RPMI8226 (cell line): Measurements from ENCODE around the gene TMEM151A.

ENCODE experiments used
- DNase-seq: peaks from one replicate; pipeline ENCODE4 v3.0.0-alpha.2; 2015

The TMEM151A gene

GRCh38 chr11:66284526-66285078, 7.1 kb upstream of the TMEM151A start:
- DNase-seq, result no peak

- no peak for DNase-seq
These were observed 6.3 kb upstream of the TMEM151A start for GRCh38 chr11:66285250-66285947.

GRCh38 chr11:66286699-66287098, 5.0 kb upstream of the TMEM151A start:
- DNase-seq, result no peak

- DNase-seq, result no peak
These were observed 4.3 kb upstream of the TMEM151A start for GRCh38 chr11:66287211-66287888.

GRCh38 chr11:66287889-66288670, 3.6 kb upstream of the TMEM151A start:
- peak; percentile 41 for DNase-seq

- DNase-seq, result peak; percentile 100
These were observed 2.8 kb upstream of the TMEM151A start, which contains the start of gene YIF1A for GRCh38 chr11:66288671-66289547. TSS of gene YIF1A (minus strand) at chr11:66289143. CDS start at chr11:66288985, 158 bp downstream.

GRCh38 chr11:66289548-66290329, 2.0 kb upstream of the TMEM151A start:
- DNase-seq, result peak; percentile 89

- DNase-seq, result no peak
These were observed 1.4 kb upstream of the TMEM151A start for GRCh38 chr11:66290330-66290621.

- no peak for DNase-seq
These were observed 390 bp upstream of the TMEM151A start for GRCh38 chr11:66291303-66291705.

GRCh38 chr11:66292543-66293332, 1.0 kb downstream of the TMEM151A start:
- no peak for DNase-seq

GRCh38 chr11:66293352-66293751, 1.7 kb downstream of the TMEM151A start:
- no peak for DNase-seq

GRCh38 chr11:66293777-66294625, 2.3 kb downstream of the TMEM151A start:
- no peak for DNase-seq

- DNase-seq, result no peak
These were observed 3.2 kb downstream of the TMEM151A start for GRCh38 chr11:66294626-66295620.

- no peak for DNase-seq
These were observed 5.9 kb downstream of the TMEM151A start for GRCh38 chr11:66297610-66298009.

- DNase-seq, result no peak
These were observed 7.5 kb downstream of the TMEM151A start for GRCh38 chr11:66299186-66299585.

- DNase-seq, result no peak
These were observed 11.0 kb downstream of the TMEM151A start for GRCh38 chr11:66302656-66303055.

- DNase-seq, result no peak
These were observed 17.8 kb downstream of the TMEM151A start for GRCh38 chr11:66309475-66309874.

GRCh38 chr11:66310324-66310723, 18.6 kb downstream of the TMEM151A start:
- DNase-seq, result no peak
